Activated CD4-positive, alpha-beta T cell treated with anti-CD3 and anti-CD28 coated beads, Interleukin-2, amount 10 ng/mL, durations not matched to agents 7 days and 5 days (primary cell): ENCODE measurements around the gene CDC20B. TPM values are rescaled to one million over a fixed set of nuclear protein-coding genes. Genes with fewer than 3 reads are reported as not detected.

ENCODE experiments used
- microRNA-seq: library from miRNA; unstranded; fragments of <30 nt; microRNA quantifications from one replicate; pipeline ENCODE4 v1.2.0, GENCODE V29; 2021; ENCODE audit warnings: borderline microRNAs expressed, borderline replicate concordance
- total RNA-seq, 2 experiments: library from RNA; stranded (reverse); gene quantifications; one replicate each; pipeline ENCODE4 v1.2.3, GENCODE V29; 2021

The CDC20B gene
- total RNA-seq, 2 experiments from 2014 or later = 0.12 TPM; not detected in 1

Small RNA genes lying within 50 kb of the gene (microRNA-seq; reads per million reads assigned to microRNA genes)
- gene MIR449A = 7.6 reads per million, percentile 36 among the genes with 10 or more reads in this experiment
- not detected for gene MIR449B
- not detected for gene MIR449C

Other genes with a start within 250 kb of the CDC20B start
- not detected for gene ESM1, start 187.6 kb downstream of the CDC20B start, total RNA-seq
- gene GZMK, start 148.9 kb downstream of the CDC20B start, total RNA-seq = under 1 TPM in 1 of 2 experiments, not detected in 1; 0.27 TPM
- 100 to 1,000 TPM; 165 to 168 TPM for gene GZMA, start 70.5 kb downstream of the CDC20B start, total RNA-seq
- gene GPX8, start 13.0 kb downstream of the CDC20B start, total RNA-seq = not detected
- gene MCIDAS, start 54.1 kb upstream of the CDC20B start, total RNA-seq = not detected
- gene CCNO, start 60.4 kb upstream of the CDC20B start, total RNA-seq = not detected
- gene DHX29, start 134.5 kb upstream of the CDC20B start, total RNA-seq = 10 to 100 TPM; 18.7 to 19.3 TPM
- 10 to 100 TPM; 71.8 to 76.1 TPM for gene MTREX, start 134.8 kb upstream of the CDC20B start, total RNA-seq